IMR-90 (cell line): Measurements from ENCODE around the gene OTOR. TPM values are rescaled to one million over a fixed set of nuclear protein-coding genes. Genes with fewer than 3 reads are reported as not detected.

Source experiments
- ATAC-seq: fragments of 200-7000 bp; cut with Tn5 transposase; 2 replicates; pipeline ENCODE4 v1.9.1; 2020; ENCODE audit warnings: low read depth, mild to moderate bottlenecking, moderate library complexity
- BruUV-seq: library from RNA; stranded (reverse); fragments of 400-500 nt; replicated peaks from 2 replicates; lab custom pipeline; 2021; lab: Mats Ljungman, UMichigan
- CTCF ChIA-PET: fragments of 300-600 bp; formaldehyde crosslinking; extraction: SDS; loops from one replicate; lab custom pipeline; 2021; ENCODE audit warnings: antibody characterized with exemption; lab: Yijun Ruan, JAX
- POLR2A ChIA-PET: fragments of 300-600 bp; sonication (Branson Sonifier 250); formaldehyde crosslinking; loops from one replicate; lab custom pipeline; 2022; ENCODE audit warnings: antibody characterized with exemption; ENCODE audit not compliant: unreplicated experiment; lab: Charles Lee
- DNase-seq: peaks from one replicate; pipeline ENCODE4 v3.0.0; 2013
- H2AFZ ChIP-seq: replicated peaks from 2 replicates; pipeline ENCODE3; 2013; ENCODE audit warnings: low read length, mild to moderate bottlenecking; ENCODE audit not compliant: poor library complexity
- H2AK5ac ChIP-seq: 2 replicates; pipeline ENCODE4 v1.6.1; 2013; ENCODE audit warnings: low read depth, low read length, inconsistent platforms
- H2AK9ac ChIP-seq: replicated peaks from 2 replicates; pipeline ENCODE3; 2013; ENCODE audit warnings: mild to moderate bottlenecking, low read depth, low read length, moderate library complexity; ENCODE audit not compliant: poor library complexity
- H2BK120ac ChIP-seq: 2 replicates; pipeline ENCODE4 v1.6.1; 2013; ENCODE audit warnings: low read depth, low read length, inconsistent platforms
- H2BK15ac ChIP-seq: 3 replicates; pipeline ENCODE4 v1.6.1; 2013; ENCODE audit warnings: low read depth, low read length, inconsistent platforms
- H2BK20ac ChIP-seq: 2 replicates; pipeline ENCODE4 v1.6.1; 2013; ENCODE audit warnings: low read depth, mild to moderate bottlenecking, inconsistent platforms, low read length, moderate library complexity
- H2BK5ac ChIP-seq: 2 replicates; pipeline ENCODE4 v1.6.1; 2013; ENCODE audit warnings: mild to moderate bottlenecking, low read depth, low read length, inconsistent platforms; ENCODE audit not compliant: poor library complexity, severe bottlenecking
- H3K14ac ChIP-seq: replicated peaks from 2 replicates; pipeline ENCODE4 v1.6.1; 2013; ENCODE audit warnings: low read depth, low read length, inconsistent platforms
- H3K18ac ChIP-seq: 2 replicates; pipeline ENCODE4 v1.6.1; 2013; ENCODE audit warnings: low read depth, low read length, control low read depth
- H3K23ac ChIP-seq: 2 replicates; pipeline ENCODE4 v1.6.1; 2013; ENCODE audit warnings: low read depth, low read length, inconsistent platforms
- H3K27ac ChIP-seq: 2 replicates; pipeline ENCODE4 v1.5.1; 2013; ENCODE audit warnings: mild to moderate bottlenecking, control low read depth, low read length; ENCODE audit not compliant: insufficient read depth
- H3K27me3 ChIP-seq: 2 replicates; pipeline ENCODE4 v1.6.1; 2013; ENCODE audit warnings: low read length; ENCODE audit not compliant: control insufficient read depth, insufficient read depth
- H3K36me3 ChIP-seq: 2 replicates; pipeline ENCODE4 v1.6.1; 2013; ENCODE audit warnings: low read length, mixed read lengths; ENCODE audit not compliant: control insufficient read depth, insufficient read depth
- H3K4ac ChIP-seq: 2 replicates; pipeline ENCODE4 v1.6.1; 2013; ENCODE audit warnings: low read depth, low read length, inconsistent platforms
- H3K4me1 ChIP-seq: 2 replicates; pipeline ENCODE4 v1.6.1; 2013; ENCODE audit warnings: low read length, mixed read lengths; ENCODE audit not compliant: control insufficient read depth, insufficient read depth
- H3K4me2 ChIP-seq: 2 replicates; pipeline ENCODE4 v1.6.1; 2013; ENCODE audit warnings: low read depth, mild to moderate bottlenecking, control low read depth, low read length, moderate library complexity
- H3K4me3 ChIP-seq: 2 replicates; pipeline ENCODE4 v1.5.1; 2013; ENCODE audit warnings: low read depth, mild to moderate bottlenecking, control low read depth, low read length, moderate library complexity; ENCODE audit not compliant: insufficient read depth
- H3K56ac ChIP-seq: 2 replicates; pipeline ENCODE4 v1.6.1; 2013; ENCODE audit warnings: low read length, inconsistent platforms; ENCODE audit not compliant: insufficient read depth; ENCODE audit errors: extremely low read depth
- H3K79me1 ChIP-seq, 2 experiments: 2 replicates each; pipeline ENCODE4 v1.6.1; 2013; ENCODE audit warnings: low read length in 2 of 2, inconsistent platforms in 1 of 2, low read depth in 1 of 2
- H3K9ac ChIP-seq: 2 replicates; pipeline ENCODE4 v1.6.1; 2013; ENCODE audit warnings: low read depth, low read length, control low read depth
- H3K9me1 ChIP-seq: 2 replicates; pipeline ENCODE4 v1.6.1; 2013; ENCODE audit warnings: low read length, inconsistent platforms; ENCODE audit not compliant: insufficient read depth
- H3K9me3 ChIP-seq: 2 replicates; pipeline ENCODE4 v1.6.1; 2013; ENCODE audit warnings: low read length; ENCODE audit not compliant: control insufficient read depth, insufficient read depth
- H4K20me1 ChIP-seq: 2 replicates; pipeline ENCODE4 v1.6.1; 2013; ENCODE audit warnings: low read length, inconsistent platforms; ENCODE audit not compliant: insufficient read depth
- H4K5ac ChIP-seq: 2 replicates; pipeline ENCODE4 v1.6.1; 2013; ENCODE audit warnings: mild to moderate bottlenecking, low read depth, low read length, control low read depth
- H4K8ac ChIP-seq, 2 experiments: 2 replicates each; pipeline ENCODE4 v1.6.1; 2013; ENCODE audit warnings: low read depth in 2 of 2, low read length in 2 of 2, control low read depth in 1 of 2, inconsistent platforms in 1 of 2
- H4K91ac ChIP-seq: 2 replicates; pipeline ENCODE4 v1.6.1; 2013; ENCODE audit warnings: low read depth, low read length, inconsistent platforms; ENCODE audit not compliant: insufficient read depth
- BHLHE40 ChIP-seq: fragments of 150-350 bp; IDR thresholded peaks from 2 replicates; pipeline ENCODE4 v1.6.1; 2016; ENCODE audit warnings: mild to moderate bottlenecking, low read depth, low read length
- CEBPB ChIP-seq: IDR thresholded peaks from 2 replicates; pipeline ENCODE4 v1.6.1; 2012; ENCODE audit warnings: low read depth, low read length, improper control_type of control experiment
- CHD1 ChIP-seq: IDR thresholded peaks from 2 replicates; pipeline ENCODE4 v1.6.1; 2012; ENCODE audit warnings: low read depth, low read length, improper control_type of control experiment
- CTCF ChIP-seq: conservative IDR thresholded peaks from 2 replicates; pipeline ENCODE4 v1.5.1; 2012; ENCODE audit warnings: mild to moderate bottlenecking, low read depth, low read length, improper control_type of control experiment
- ELK1 ChIP-seq: fragments of 150-350 bp; IDR thresholded peaks from 2 replicates; pipeline ENCODE4 v1.6.1; 2016; ENCODE audit warnings: low read depth, mild to moderate bottlenecking, low read length, moderate library complexity, borderline replicate concordance
- FOS ChIP-seq: fragments of 150-350 bp; IDR thresholded peaks from 2 replicates; pipeline ENCODE4 v1.6.1; 2016; ENCODE audit warnings: low read depth, low read length
- MAZ ChIP-seq: IDR thresholded peaks from 2 replicates; pipeline ENCODE4 v1.6.1; 2012; ENCODE audit warnings: low read depth, mild to moderate bottlenecking, low read length, improper control_type of control experiment, moderate library complexity, borderline replicate concordance
- MXI1 ChIP-seq: IDR thresholded peaks from 2 replicates; pipeline ENCODE4 v1.6.1; 2012; ENCODE audit warnings: low read depth, mild to moderate bottlenecking, low read length, moderate library complexity, borderline replicate concordance
- NFE2L2 ChIP-seq: fragments of 150-350 bp; IDR thresholded peaks from 2 replicates; pipeline ENCODE4 v1.6.1; 2016; ENCODE audit warnings: low read depth, mild to moderate bottlenecking, low read length
- POLR2A ChIP-seq: IDR thresholded peaks from 2 replicates; pipeline ENCODE4 v1.6.1; 2012; ENCODE audit warnings: mild to moderate bottlenecking, low read depth, low read length
- RAD21 ChIP-seq: IDR thresholded peaks from 2 replicates; pipeline ENCODE4 v1.6.1; 2012; ENCODE audit warnings: low read length, improper control_type of control experiment
- RCOR1 ChIP-seq: IDR thresholded peaks from 2 replicates; pipeline ENCODE4 v1.6.1; 2012; ENCODE audit warnings: mild to moderate bottlenecking, low read length, improper control_type of control experiment; ENCODE audit not compliant: insufficient replicate concordance
- RFX5 ChIP-seq: IDR thresholded peaks from 2 replicates; pipeline ENCODE4 v1.8.0; 2012; ENCODE audit warnings: low read depth, mild to moderate bottlenecking, low read length, moderate library complexity
- SMC3 ChIP-seq: fragments of 150-350 bp; IDR thresholded peaks from 2 replicates; pipeline ENCODE4 v1.6.1; 2016; ENCODE audit warnings: low read depth, mild to moderate bottlenecking, antibody characterized with exemption, low read length, moderate library complexity
- USF2 ChIP-seq: fragments of 150-350 bp; IDR thresholded peaks from 2 replicates; pipeline ENCODE4 v1.6.1; 2017; ENCODE audit warnings: mild to moderate bottlenecking, antibody characterized with exemption, low read length, low read depth
- WGBS, 2 experiments: methylation state at CpG; one replicate each; pipeline versions ENCODE4 v1.1.5 to v1.1.7; 2013; ENCODE audit warnings: missing lambda C conversion rate in 2 of 2; ENCODE audit not compliant: insufficient read length in 1 of 2; ENCODE audit errors: extremely low coverage in 2 of 2; 5-methylcytosine and 5-hydroxymethylcytosine counted together
- dilution Hi-C: fragments of 300-500 bp; cut with HindIII; formaldehyde crosslinking; loops from one replicate; pipeline ENCODE4 v1.14.3; 2018; ENCODE audit warnings: low sequenced_read_pairs; ENCODE audit not compliant: unreplicated experiment
- in situ Hi-C: fragments of 300-500 bp; cut with MboI; formaldehyde crosslinking; loops from 3 replicates; pipeline ENCODE4 v1.14.3; 2019; ENCODE audit warnings: low sequenced_read_pairs, inconsistent platforms, mixed read lengths
- intact Hi-C: fragments of 100-400 bp; cut with micrococcal nuclease; formaldehyde crosslinking; loops from 2 replicates; pipeline ENCODE4 v1.10.0; 2022
- polyA plus RNA-seq, 3 experiments: library from polyadenylated mRNA; depleted of rRNA; stranded (reverse); fragments of >200 nt; gene quantifications; 2 replicates each; pipeline ENCODE4 v1.2.3, GENCODE V29; 2012; ENCODE audit warnings: low replicate concordance in 1 of 3
- total RNA-seq: library from RNA; depleted of rRNA; stranded (reverse); fragments of >200 nt; gene quantifications from 2 replicates; pipeline ENCODE4 v1.2.3, GENCODE V29; 2012

Gene OTOR
- total and polyA plus RNA-seq, 2 of the 4 experiments (the other 2 are of a cell fraction): not detected

- Histone ChIP-seq H3K79me1 (no peaks in the 10 kb centered on the region), H3K4me2 (no peak overlapping the region), H2AFZ (no peak overlapping the region), H3K23ac (no peak overlapping the region), H2BK5ac (no peak overlapping the region), H2AK5ac (no peak overlapping the region), H3K36me3 (no peaks in the 10 kb centered on the region), H4K20me1 (no peaks in the 10 kb centered on the region), H3K18ac (no peak overlapping the region), H3K14ac (no peak overlapping the region), H4K91ac (no peak overlapping the region), H3K4me1 (peaks cover 4% of the 10 kb centered on the region; the same call in 1 of the 2 replicates), H4K5ac (no peak overlapping the region), H2BK15ac (no peak overlapping the region), H3K9ac (no peak overlapping the region), H3K9me3 (no peaks in the 10 kb centered on the region), H3K56ac (no peak overlapping the region), H3K9me1 (no peaks in the 10 kb centered on the region), H3K4me3 (no peak overlapping the region), H4K8ac (no peak overlapping the region), H2BK120ac (no peak overlapping the region), H3K27me3 (peaks cover 6% of the 10 kb centered on the region), H3K4ac (no peak overlapping the region), H3K27ac (no peak overlapping the region), H2BK20ac (no peak overlapping the region), H2AK9ac (no peak overlapping the region)
- DNase-seq: no peak
- in situ Hi-C loops: no loop called here
- TF ChIP-seq FOS (no peak), RCOR1 (no peak), NFE2L2 (no peak), RAD21 (no peak), SMC3 (no peak), RFX5 (no peak), MXI1 (no peak), ELK1 (no peak), USF2 (no peak), POLR2A (no peak), BHLHE40 (no peak), CEBPB (no peak), CTCF (no peak), CHD1 (no peak), MAZ (no peak)
- WGBS, 2 experiments: no CpG with 5 or more reads among the region's 11 CpGs
- intact Hi-C loops: loop anchor here (2.0 kb wide), 1 partner anchor 67 kb away; no protein-coding TSS in a partner anchor
- POLR2A ChIA-PET: no interaction called here
- dilution Hi-C loops: no loop called here
- no peak for ATAC-seq
- no TSS peak for BruUV-seq
- CTCF ChIA-PET: interaction anchor here (0.8 kb wide), 1 partner anchor 13 kb away, joined by 3 read pairs; no protein-coding TSS in a partner anchor
These were observed 1.4 kb downstream of the OTOR start for GRCh38 chr20:16749573-16749972.
